ENCODE results near the gene ALKBH1. TPM values are rescaled to one million over a fixed set of nuclear protein-coding genes. Genes with fewer than 3 reads are reported as not detected.
"Not testable (repeated sequence)": the region's sequence is repeated elsewhere in the genome, so short reads cannot be mapped to it uniquely, and the experiment has no call there.

The ALKBH1 gene, protein sequence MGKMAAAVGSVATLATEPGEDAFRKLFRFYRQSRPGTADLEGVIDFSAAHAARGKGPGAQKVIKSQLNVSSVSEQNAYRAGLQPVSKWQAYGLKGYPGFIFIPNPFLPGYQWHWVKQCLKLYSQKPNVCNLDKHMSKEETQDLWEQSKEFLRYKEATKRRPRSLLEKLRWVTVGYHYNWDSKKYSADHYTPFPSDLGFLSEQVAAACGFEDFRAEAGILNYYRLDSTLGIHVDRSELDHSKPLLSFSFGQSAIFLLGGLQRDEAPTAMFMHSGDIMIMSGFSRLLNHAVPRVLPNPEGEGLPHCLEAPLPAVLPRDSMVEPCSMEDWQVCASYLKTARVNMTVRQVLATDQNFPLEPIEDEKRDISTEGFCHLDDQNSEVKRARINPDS
- 19.3 and 20.3 TPM in 2 replicates for total RNA-seq (2014; rRNA removed; shearing (Covaris generic))
- 16.3 and 18.6 TPM in 2 replicates for polyA plus RNA-seq (2015; cell fraction: cytosol; rRNA removed)
- polyA plus RNA-seq (2015; cell fraction: nucleus; rRNA removed), result 15.7 and 16.0 TPM in 2 replicates

DNA sequence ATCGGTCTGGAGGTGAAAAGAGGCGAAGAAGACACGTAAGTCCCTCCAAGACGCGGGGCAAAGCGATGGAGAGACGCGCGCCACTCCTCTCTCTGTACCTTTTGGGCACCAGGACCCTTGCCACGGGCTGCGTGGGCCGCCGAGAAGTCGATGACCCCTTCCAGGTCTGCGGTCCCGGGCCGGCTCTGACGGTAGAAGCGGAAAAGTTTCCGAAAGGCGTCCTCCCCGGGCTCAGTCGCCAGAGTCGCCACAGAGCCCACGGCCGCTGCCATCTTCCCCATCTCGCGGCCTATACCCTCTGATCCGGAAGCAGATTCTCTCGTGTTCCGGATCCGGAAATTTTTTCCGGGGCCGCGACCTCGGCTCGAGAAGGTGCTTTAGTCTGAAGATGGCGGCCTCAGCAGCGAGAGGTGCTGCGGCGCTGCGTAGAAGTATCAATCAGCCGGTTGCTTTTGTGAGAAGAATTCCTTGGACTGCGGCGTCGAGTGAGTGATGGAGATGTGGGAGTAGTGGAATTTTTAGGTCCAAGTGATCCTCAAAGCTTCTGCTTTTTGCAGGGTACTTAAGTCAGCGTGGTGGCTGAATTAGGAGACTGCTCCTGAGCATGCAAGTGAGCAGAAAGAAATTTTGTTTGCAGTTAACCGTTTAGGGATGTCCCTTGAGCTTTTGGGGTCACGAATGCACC lies at the start of gene ALKBH1, which contains the start of gene SLIRP:
ALKBH1 (minus strand) TSS at position 300 of the 685 bp plus-strand sequence; CDS start at position 281, 19 bp downstream.
SLIRP (plus strand) TSS at position 380 of the 685 bp plus-strand sequence; CDS start at position 389, 9 bp downstream.
- DNase-seq (ENCODE audit: low read depth), result peak; percentile 81

DNA sequence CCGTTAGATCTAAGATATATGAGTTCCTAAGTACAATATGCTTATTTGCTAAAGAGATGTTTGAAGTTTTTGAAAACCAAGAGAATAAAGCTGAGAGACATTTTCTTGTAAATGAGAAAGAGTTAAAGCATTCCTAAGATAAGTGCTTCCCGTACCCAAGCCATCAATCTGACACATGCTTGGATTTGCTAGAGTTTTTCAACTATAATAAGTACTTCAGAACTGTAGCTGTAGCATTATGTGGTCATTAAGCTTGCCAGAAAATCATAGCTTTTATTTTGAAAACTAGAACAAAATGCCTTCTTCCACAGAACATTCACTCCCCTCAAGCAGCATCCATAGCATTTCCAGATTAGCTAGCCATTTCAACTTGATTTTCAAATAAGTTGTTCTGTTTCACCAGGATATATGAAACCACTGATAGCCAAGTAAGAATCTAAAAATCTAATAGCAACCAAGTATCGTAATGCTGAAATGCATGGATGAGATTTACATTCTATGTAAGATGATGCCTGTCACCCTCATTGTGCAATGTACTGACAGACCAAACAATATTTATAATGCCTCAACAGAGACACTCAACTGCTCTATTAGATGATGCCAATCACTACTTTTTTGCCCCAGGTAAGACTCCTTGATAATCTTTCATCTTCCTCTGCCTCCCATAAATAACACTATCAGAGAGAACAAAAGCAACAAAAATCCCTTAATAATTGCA lies 45.1 kb upstream of the ALKBH1 start:
- DNase-seq (ENCODE audit: low read depth), result no peak

DNA sequence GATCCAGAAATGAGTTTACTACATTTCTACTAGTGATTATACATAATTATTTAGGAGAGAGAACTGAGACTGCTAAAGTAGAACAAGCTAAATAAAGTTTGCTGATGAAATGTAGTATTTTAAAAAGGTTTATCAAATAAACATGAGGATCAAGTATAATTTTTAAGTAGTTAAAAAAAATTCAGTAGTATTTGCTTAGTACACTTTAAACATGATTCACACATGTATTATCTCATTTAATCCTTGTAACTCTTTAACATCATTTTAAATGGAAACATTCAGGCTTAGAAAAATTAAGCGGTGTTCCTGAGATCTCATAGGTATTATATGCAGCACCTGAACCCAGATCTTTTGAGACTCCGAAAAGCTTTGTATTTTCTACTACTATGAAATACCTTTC lies 44.4 kb upstream of the ALKBH1 start:
- DNase-seq (ENCODE audit: low read depth), result no peak

DNA sequence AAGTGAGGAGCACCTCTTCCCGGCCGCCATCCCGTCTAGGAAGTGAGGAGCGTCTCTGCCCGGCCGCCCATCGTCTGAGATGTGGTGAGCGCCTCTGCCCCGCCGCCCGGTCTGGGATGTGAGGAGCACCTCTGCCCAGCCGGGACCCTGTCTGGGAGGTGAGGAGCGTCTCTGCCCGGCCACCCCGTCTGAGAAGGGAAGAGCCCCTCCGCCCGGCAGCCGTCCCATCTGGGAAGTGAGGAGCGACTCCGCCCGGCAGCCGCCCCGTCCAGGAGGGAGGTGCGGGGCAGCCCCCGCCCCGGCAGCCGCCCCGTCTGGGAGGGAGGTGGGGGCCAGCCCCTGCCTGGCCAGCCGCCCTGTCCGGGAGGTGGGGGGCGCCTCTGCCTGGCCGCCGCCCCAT lies 39.6 kb upstream of the ALKBH1 start:
- DNase-seq (ENCODE audit: low read depth), result not testable (repeated sequence)

DNA sequence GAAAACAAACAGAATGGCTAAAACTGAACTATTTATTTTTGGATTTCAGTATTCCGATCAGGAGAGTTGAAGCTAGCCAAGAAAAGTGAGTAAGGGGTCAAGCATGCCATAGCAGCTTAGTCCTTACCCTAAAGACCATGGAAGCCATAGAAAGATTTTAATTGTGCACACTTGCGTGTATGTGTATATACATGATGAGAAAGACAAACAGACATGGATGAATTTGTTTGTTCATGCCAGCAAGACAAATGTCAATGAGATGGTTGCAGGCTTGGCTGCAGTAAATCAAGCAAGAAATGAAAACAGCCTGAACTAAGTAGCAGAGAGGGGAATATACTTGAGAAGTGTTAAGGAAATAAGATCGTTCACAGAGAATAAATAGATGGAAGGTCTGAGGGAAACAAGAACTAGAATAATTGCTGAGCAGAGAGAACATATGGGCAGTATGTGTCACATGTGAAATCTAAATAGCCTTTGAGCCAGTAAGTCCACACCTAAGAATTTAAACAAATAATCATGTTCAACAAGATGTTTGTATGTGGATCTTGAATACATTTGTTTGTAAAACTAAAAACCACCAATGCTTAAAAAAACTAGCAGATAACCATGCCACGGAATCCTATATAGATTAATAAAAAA lies 38.4 kb upstream of the ALKBH1 start:
- DNase-seq (ENCODE audit: low read depth), result no peak

DNA sequence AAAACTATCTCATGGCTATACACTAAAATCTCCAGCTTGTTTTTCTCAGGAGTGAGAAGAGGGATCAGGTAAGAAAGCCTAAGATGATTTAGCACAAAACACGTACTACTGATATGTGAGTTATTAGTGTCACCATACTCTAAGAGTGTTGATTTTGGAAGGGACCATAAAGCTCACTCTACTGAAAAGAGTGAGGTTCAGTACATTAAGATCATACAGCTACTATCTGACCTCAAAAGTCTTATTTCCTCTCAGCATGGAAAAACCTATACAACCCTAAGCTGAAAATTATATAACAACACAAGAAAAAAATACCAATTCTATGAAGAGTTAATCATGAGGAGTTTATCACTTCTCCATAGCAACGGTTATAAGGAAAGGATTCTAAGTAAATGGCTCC lies 33.6 kb upstream of the ALKBH1 start:
- no peak for DNase-seq (ENCODE audit: low read depth)

DNA sequence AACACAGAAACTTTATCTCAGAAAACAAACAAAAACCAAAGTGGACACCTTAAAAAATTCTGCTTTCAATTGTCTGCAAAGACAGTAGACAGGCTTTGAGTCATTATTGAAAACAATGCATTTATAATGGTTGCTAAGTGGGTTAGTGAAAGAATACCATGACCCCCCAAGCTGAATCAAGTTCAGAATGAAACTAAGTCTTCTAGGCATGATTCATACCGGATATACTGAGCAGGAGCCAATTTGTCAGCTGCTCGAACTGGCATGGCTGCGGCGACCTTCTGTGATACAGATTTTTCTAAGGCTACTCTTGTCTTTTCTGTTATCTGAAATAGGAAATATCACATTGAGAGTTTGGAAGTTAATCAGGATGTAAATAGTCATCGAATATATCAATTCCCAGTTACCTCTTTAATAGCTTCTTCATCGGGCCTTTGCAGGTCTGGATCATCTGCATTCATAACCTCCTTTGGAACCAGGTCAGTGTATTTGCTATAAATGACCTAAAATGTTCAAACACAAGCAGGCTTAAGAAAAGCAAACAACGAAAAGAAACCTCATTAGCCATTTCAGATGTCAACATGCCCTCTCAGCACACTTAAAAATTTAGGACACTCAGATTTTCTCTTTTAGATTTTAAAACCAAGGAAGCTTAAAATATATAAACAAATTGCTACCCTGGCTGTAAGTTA lies 30.9 kb upstream of the ALKBH1 start:
- peak; percentile 77 for DNase-seq (ENCODE audit: low read depth)

DNA sequence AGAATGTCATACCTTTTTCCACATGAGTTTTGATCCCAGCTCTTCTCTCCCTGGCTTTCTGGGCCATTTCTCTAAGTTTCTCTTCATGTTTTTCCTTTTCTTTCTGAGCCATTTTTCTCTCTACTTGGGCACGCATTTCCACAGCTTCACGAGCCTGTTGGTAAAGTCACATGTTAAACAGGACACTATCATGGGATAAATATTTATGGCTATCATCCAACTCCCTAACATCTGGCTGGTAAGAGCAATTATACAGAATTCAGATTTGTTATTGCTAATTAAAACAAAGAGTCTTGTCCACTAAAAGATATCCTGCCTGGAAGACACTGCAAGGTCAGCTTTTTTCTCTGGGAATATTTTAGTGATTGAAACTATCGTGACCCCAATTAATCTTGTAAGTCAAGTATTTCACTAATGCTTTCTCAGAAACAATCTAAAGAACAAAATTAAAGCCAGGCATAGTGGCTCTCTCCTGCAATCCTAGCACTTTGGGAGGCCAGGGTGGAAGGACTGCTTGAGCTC lies 23.2 kb upstream of the ALKBH1 start:
- DNase-seq (ENCODE audit: low read depth), result no peak

DNA sequence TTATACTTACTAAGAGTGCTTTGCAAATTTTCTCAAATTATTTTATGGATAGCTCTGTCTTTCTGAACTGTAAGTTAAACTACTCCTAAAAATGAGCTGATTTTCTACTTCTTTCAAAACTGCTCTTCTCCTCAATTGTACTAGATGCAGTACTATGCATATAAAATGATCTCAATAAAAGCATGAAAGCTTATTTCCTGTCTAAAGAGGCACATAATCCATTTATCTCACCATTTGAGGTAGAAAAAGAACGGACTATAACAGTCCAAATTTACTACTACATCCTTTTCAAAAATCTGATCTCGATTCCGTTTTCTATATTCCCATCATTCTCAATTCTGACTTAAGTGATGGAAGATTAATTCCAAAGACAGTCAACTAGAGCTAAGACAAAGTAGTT lies 14.5 kb upstream of the ALKBH1 start:
- no peak for DNase-seq (ENCODE audit: low read depth)

DNA sequence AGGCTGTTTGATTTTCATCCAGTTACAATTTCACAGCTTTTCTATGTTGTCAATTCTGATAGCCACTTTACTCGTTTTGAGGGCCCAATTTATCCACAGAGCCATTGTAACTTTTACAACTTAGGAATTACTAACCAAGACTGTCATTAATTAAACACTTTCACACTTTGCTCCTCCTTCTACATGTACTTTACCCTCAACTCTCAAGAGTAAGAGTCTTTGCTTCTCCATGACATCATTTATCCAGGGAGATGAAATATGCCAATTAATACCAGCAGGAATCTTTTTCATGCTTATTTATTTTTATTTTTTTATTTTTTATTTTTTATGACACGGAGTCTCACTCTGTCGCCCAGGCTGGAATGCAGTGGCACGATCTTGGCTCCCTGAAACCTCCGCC lies 13.6 kb upstream of the ALKBH1 start:
- DNase-seq (ENCODE audit: low read depth), result no peak

DNA sequence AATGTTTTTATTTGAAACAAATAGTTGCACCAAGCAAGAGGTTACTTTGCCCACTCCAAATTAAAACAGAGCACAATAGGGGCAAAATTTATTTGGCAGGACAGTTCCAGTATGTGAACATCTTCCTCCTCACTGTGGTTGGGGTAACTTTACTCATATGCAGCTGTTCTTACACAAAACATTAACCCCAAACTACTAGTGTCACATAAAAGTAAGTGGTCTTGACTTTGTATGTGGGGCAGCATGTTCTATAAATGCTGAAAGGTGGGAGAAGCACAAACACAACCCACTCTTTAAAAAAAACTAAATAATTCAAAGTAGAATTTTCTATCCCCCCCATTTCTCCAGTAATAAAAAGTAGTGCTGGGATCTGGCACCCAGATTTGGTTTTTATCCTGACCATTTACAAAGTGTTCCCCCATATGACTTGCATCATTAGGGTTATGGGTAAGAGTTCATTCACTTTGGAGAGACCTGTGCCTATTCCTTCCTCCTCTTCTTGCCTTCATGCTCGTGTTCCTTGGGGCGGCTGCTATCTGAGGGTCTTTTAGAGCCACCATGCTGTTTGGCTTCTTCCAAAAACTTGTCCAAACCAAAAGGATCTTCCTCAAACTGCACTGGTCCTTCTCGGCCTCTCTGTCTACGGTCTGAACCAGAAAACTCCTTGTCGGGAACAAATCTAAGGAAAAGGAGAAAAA lies 9.9 kb upstream of the ALKBH1 start:
- DNase-seq (ENCODE audit: low read depth), result no peak

DNA sequence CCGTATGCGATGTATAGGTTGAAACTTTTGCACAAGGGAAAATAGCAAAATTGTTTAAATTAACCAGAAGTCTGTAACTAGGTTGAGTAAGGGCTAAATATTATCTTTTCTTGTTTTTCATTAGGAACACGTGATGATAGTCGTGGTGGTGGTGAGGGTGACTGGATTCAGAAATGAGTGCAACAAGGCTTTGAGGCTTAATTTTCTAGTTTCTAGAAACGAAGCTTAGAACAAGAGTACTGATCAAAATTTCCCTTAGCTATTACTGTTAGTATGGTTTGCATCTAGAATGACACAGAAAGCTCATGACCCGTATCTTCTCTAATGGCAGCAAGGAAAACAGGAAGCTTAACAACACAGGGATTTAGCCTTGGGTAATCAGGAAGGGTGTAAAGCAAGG lies 7.1 kb upstream of the ALKBH1 start:
- no peak for DNase-seq (ENCODE audit: low read depth)

DNA sequence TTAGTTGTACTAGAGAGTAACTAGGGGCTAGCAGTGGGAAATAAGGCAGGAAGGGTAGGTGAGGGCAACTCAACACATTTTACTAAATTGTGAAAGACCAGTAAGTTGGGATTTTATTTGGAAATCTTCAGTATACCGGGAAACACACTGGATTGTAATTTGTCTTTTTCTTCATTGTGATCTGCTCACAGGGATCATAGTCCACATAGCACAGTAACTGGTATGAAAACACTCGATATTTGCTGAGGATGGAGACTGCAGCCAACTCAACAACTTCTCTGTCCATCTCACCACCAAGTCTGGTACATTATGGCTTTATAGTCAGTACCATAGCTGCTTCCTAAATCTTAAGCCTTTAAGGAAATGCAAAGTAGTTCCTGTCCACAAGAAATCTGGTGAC lies 2.5 kb upstream of the ALKBH1 start:
- DNase-seq (ENCODE audit: low read depth), result no peak

DNA sequence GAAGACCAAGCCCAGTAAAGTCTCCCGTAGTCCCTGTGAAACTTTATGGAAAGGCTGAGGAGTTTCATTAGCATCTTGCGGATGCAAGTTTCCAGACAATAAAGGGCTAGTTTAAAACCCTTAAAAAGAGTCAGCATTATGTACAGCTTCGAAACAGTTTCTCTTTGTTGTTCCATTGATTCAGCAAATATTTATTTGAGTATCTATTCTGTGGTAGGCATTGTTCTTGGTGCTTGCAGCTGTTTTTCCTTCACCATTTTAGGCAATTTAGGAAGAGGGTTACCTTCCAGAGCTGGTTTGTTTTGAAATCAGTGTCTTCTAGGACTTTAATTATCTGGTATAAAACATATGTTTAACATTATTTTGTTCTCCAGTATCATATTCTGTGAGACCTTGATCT lies 1.6 kb upstream of the ALKBH1 start:
- DNase-seq (ENCODE audit: low read depth), result no peak

DNA sequence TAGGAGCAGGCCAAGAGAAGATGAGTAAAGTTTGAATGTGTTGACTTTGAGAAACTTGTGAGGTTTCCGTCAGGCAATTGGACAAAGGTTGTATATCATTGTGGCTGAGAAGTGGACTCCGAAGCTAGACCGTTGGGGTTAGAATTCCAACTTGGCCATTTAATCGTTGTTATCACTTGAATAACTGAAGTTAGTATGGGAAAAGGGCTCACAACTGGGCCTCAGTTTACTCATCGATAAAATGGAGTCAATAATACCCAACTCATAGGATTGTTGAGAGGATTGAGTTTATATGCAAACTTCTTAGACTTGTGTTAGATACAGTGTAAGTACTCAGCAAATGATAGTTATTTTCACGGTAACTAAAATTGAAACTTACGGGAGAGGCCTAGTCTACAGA lies 926 bp upstream of the ALKBH1 start:
- no peak for DNase-seq (ENCODE audit: low read depth)

DNA sequence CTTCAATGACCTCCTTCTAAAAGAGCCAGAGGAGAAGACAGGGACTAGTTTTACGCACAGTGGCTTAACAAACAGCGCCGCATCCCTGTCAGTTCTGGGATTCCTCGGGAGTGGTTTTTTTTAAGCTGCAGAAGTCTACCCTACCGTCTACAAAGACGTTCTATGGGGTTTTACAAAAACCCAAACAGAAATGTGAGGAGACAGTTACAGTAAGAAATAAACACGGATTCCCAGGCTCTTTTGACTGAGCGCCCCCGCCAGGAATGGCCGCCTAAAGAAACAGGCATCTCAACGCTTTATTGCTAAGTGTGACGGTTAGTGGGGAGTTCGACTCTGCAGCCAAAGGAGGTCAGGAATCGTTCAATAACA lies 484 bp downstream of the ALKBH1 start:
- peak; percentile 39 for DNase-seq (ENCODE audit: low read depth)

DNA sequence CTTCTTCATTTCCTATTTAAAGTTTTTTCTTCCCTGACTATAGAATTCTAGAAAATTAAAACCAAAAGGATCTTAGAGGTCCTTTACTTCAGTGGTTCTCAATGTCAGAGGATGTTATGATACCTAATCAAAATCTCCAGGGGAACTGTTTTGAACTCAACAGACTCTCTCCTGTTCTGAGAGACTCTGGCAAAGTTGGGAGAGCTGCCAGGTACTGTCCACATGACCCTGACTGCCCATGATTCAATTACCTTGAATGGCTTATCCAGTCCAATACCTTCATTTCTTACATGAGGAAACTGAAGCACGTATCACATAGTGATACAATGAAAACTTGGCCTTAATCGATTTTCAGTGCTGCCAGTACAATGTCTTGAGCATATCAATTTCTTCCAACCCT lies 16.6 kb downstream of the ALKBH1 start:
- DNase-seq (ENCODE audit: low read depth), result peak; percentile 9

DNA sequence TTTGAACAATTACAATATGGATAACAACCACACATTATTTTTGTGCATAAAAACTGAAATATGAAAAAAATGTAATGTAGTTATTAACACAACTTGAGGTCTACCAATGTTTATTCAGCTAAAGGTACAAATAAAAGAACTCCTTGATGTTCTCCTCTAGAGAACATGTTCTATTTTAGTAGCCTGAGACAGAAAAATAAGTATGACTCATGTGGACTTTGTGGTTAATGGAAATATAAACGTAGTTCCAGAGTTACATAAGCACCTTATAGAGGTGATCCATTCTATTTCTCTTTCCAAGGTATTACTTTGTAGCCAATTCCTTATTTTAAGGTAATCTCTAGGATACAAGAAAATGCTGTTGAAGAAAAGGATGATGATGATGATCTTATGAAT lies 25.7 kb downstream of the ALKBH1 start:
- peak; percentile 47 for DNase-seq (ENCODE audit: low read depth)

DNA sequence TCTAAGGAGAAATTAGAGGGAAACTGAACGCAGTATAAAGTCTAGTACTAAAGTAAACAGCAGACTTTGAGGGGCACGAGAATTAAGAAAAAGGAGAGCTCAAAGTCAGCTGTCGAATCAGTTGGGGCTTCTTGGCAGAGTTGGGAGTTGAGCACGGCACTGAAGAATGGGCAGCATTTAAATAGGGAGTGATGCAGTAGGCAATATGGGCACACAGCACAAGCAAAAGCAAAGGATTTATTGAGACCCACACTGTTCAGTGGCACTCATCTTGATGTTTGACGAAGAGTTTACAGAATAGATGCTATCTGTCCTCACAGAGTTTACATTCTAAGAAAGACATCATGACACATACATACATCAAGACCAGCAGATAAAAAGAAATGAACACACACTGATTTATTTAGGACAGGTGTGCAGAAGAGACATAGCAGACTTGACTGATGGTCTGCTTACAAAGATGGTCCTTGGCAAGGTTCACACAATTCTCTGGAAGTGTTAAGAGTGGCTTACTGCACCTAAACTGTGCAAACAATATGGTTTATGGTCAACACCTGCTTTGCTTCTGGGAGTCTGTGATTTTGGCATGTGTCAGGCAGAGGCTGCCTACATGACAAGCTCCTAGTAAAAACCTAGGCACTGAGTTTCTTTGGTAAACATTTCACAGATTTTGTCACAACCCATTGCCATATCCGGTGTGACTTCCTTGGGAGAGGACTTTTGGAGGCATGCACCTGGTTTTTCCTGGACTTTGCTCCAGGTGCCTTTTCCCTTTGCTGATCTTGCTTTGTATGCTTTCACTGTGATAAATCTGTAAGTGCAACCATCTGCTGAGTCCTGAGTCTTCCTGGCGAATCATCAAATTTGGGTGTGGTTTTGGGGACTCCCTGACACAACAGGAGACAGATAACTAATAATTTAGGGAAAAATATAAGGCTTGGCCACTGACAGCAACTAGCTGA lies 26.3 kb downstream of the ALKBH1 start:
- DNase-seq (ENCODE audit: low read depth), result peak; percentile 14
